ENCODE results near the gene TMEM221. TPM values are rescaled to one million over a fixed set of nuclear protein-coding genes. Genes with fewer than 3 reads are reported as not detected.
A peak's percentile ranks its signal among the peaks of the same experiment; 100 is the strongest.

The TMEM221 gene
- polyA plus RNA-seq, 6 donors from 2014 or later = 0.52 TPM; not detected in 5

GRCh38 chr19:17447704-17448130, 751 bp downstream of the TMEM221 start:
- Mint-ChIP-seq H3K4me3 (peak overlapping the region in 6 of 8 donors; percentile 10 to 69 (median 52)), H3K27ac (no peak overlapping the region), H3K36me3 (no peaks in the 10 kb centered on the region), H3K4me1 (peaks cover 5% of the 10 kb centered on the region in 3 donors), H3K27me3 (peaks cover 14 to 37% (median 19%) of the 10 kb centered on the region in 3 donors), H3K9me3 (peaks cover 0 to 5% (median 0%) of the 10 kb centered on the region in 7 donors)
- DNase-seq = no peak
- no peak for ATAC-seq (ENCODE audit: low read depth in 2 of 2)

GRCh38 chr19:17445526-17446165, 2.8 kb downstream of the TMEM221 start:
- no peak for DNase-seq
- no peak overlapping the region for H3K4me3 Mint-ChIP-seq
- H3K9me3 Mint-ChIP-seq = peaks cover 0 to 9% (median 5%) of the 10 kb centered on the region in 7 donors
- no peak for ATAC-seq (ENCODE audit: low read depth in 2 of 2)
- no peak overlapping the region for H3K27ac Mint-ChIP-seq
- H3K4me1 Mint-ChIP-seq = peaks cover 5% of the 10 kb centered on the region in 3 donors
- no peaks in the 10 kb centered on the region for H3K36me3 Mint-ChIP-seq
- peaks cover 8 to 19% (median 18%) of the 10 kb centered on the region in 3 donors for H3K27me3 Mint-ChIP-seq

- H3K4me3 Mint-ChIP-seq = no peak overlapping the region
- peak overlapping the region in 2 of 6 donors; percentile 42 to 44 for H3K27ac Mint-ChIP-seq
- ATAC-seq (ENCODE audit: low read depth in 2 of 2) = peak; percentile 34 to 55
- H3K4me1 Mint-ChIP-seq = no peaks in the 10 kb centered on the region
- no peaks in the 10 kb centered on the region for H3K36me3 Mint-ChIP-seq
- peaks cover 0 to 9% (median 5%) of the 10 kb centered on the region in 7 donors for H3K9me3 Mint-ChIP-seq
- peaks cover 0 to 5% (median 0%) of the 10 kb centered on the region in 3 donors for H3K27me3 Mint-ChIP-seq
- DNase-seq = no peak
Measured at GRCh38 chr19:17441241-17442021, 7.0 kb downstream of the TMEM221 start.

GRCh38 chr19:17436874-17437267, 11.6 kb downstream of the TMEM221 start:
- H3K4me1 Mint-ChIP-seq = no peaks in the 10 kb centered on the region
- H3K36me3 Mint-ChIP-seq = no peaks in the 10 kb centered on the region
- H3K9me3 Mint-ChIP-seq = peaks cover 0 to 8% (median 5%) of the 10 kb centered on the region in 7 donors
- peak overlapping the region in 1 of 8 donors; percentile 53 for H3K4me3 Mint-ChIP-seq
- H3K27ac Mint-ChIP-seq = no peak overlapping the region
- ATAC-seq (ENCODE audit: low read depth in 2 of 2) = no peak
- no peak for DNase-seq
- H3K27me3 Mint-ChIP-seq = peaks cover 0 to 5% (median 0%) of the 10 kb centered on the region in 3 donors

GRCh38 chr19:17436094-17436873, 12.2 kb downstream of the TMEM221 start:
- no peak for DNase-seq
- ATAC-seq (ENCODE audit: low read depth in 2 of 2) = no peak
- H3K4me3 Mint-ChIP-seq = no peak overlapping the region
- H3K9me3 Mint-ChIP-seq = peaks cover 0 to 2% (median 1%) of the 10 kb centered on the region in 7 donors
- H3K27ac Mint-ChIP-seq = no peak overlapping the region
- no peaks in the 10 kb centered on the region for H3K4me1 Mint-ChIP-seq
- peaks cover 0 to 5% (median 0%) of the 10 kb centered on the region in 3 donors for H3K27me3 Mint-ChIP-seq
- H3K36me3 Mint-ChIP-seq = no peaks in the 10 kb centered on the region

GRCh38 chr19:17435218-17435617, 13.2 kb downstream of the TMEM221 start:
- H3K4me1 Mint-ChIP-seq = no peaks in the 10 kb centered on the region
- no peak for ATAC-seq (ENCODE audit: low read depth in 2 of 2)
- H3K27ac Mint-ChIP-seq = no peak overlapping the region

GRCh38 chr19:17431417-17431816, 17.1 kb downstream of the TMEM221 start:
- no peak for ATAC-seq (ENCODE audit: low read depth in 2 of 2)
- Mint-ChIP-seq H3K27me3 (no peaks in the 10 kb centered on the region), H3K9me3 (peaks cover 0 to 1% (median 0%) of the 10 kb centered on the region in 7 donors), H3K4me3 (no peak overlapping the region), H3K36me3 (no peaks in the 10 kb centered on the region), H3K4me1 (no peaks in the 10 kb centered on the region), H3K27ac (no peak overlapping the region)
- DNase-seq = no peak

More at GRCh38 chr19:17435218-17435617, 13.2 kb downstream of the TMEM221 start:
- Mint-ChIP-seq H3K36me3 (no peaks in the 10 kb centered on the region), H3K27me3 (peaks cover 0 to 5% (median 0%) of the 10 kb centered on the region in 3 donors), H3K9me3 (peaks cover 0 to 1% (median 0%) of the 10 kb centered on the region in 7 donors), H3K4me3 (no peak overlapping the region)
- DNase-seq = no peak

GRCh38 chr19:17429641-17430113, 18.8 kb downstream of the TMEM221 start:
- DNase-seq (no peak), ATAC-seq (ENCODE audit: low read depth in 2 of 2) (no peak)
- Mint-ChIP-seq H3K4me1 (peaks cover 0 to 3% (median 1%) of the 10 kb centered on the region in 3 donors), H3K4me3 (no peak overlapping the region), H3K9me3 (no peaks in the 10 kb centered on the region), H3K36me3 (no peaks in the 10 kb centered on the region), H3K27ac (peak overlapping the region in 1 of 6 donors; percentile 86), H3K27me3 (no peaks in the 10 kb centered on the region)

- Mint-ChIP-seq H3K4me3 (no peak overlapping the region), H3K4me1 (peaks cover 10 to 16% (median 10%) of the 10 kb centered on the region in 3 donors), H3K36me3 (peaks cover 0 to 9% of the 10 kb centered on the region in 2 donors), H3K9me3 (no peaks in the 10 kb centered on the region), H3K27ac (peak overlapping the region in 2 of 6 donors; percentile 18 to 77), H3K27me3 (no peaks in the 10 kb centered on the region)
- ATAC-seq (ENCODE audit: low read depth in 2 of 2) = peak; percentile 47 to 50
- no peak for DNase-seq
Measured at GRCh38 chr19:17424743-17425365, 23.6 kb downstream of the TMEM221 start.

GRCh38 chr19:17423429-17424208, 24.8 kb downstream of the TMEM221 start:
- no peak overlapping the region for H3K4me3 Mint-ChIP-seq
- H3K27ac Mint-ChIP-seq = peak overlapping the region in 2 of 6 donors; percentile 4 to 41
- H3K27me3 Mint-ChIP-seq = no peaks in the 10 kb centered on the region
- H3K36me3 Mint-ChIP-seq = peaks cover 0 to 9% of the 10 kb centered on the region in 2 donors
- DNase-seq (no peak), ATAC-seq (ENCODE audit: low read depth in 2 of 2) (no peak)
- no peaks in the 10 kb centered on the region for H3K9me3 Mint-ChIP-seq
- H3K4me1 Mint-ChIP-seq = peaks cover 16 to 19% (median 16%) of the 10 kb centered on the region in 3 donors

GRCh38 chr19:17421942-17422341, 26.5 kb downstream of the TMEM221 start:
- Mint-ChIP-seq H3K27me3 (no peaks in the 10 kb centered on the region), H3K4me3 (peak overlapping the region in 4 of 8 donors; percentile 20 to 56 (median 46)), H3K27ac (no peak overlapping the region), H3K36me3 (peaks cover 0 to 12% of the 10 kb centered on the region in 2 donors), H3K9me3 (no peaks in the 10 kb centered on the region), H3K4me1 (peaks cover 16 to 21% (median 18%) of the 10 kb centered on the region in 3 donors)
- no peak for DNase-seq
- ATAC-seq (ENCODE audit: low read depth in 2 of 2) = no peak

GRCh38 chr19:17420475-17420924, 28.0 kb downstream of the TMEM221 start:
- ATAC-seq (ENCODE audit: low read depth in 2 of 2) (no peak), DNase-seq (peak; percentile 12)
- Mint-ChIP-seq H3K27ac (peak overlapping the region in 4 of 6 donors; percentile 26 to 86 (median 72)), H3K27me3 (no peaks in the 10 kb centered on the region), H3K4me1 (peaks cover 16 to 23% (median 21%) of the 10 kb centered on the region in 3 donors), H3K36me3 (peaks cover 0 to 16% of the 10 kb centered on the region in 2 donors), H3K9me3 (no peaks in the 10 kb centered on the region), H3K4me3 (peak overlapping the region; percentile 91 to 99 (median 96))
